Esophagus muscularis mucosa (tissue), 4 donors: Measurements from ENCODE around the gene CSDE1. TPM values are rescaled to one million over a fixed set of nuclear protein-coding genes. Genes with fewer than 3 reads are reported as not detected.

ENCODE experiments used
- DNase-seq: peaks from one replicate; pipeline ENCODE4 v3.0.0-alpha.2; 2017; ENCODE audit errors: extremely low spot score
- H3K27ac ChIP-seq, 4 donors: fragments of 200-600 bp; sonication (generic); replicated peaks in 1 of 4; 1 replicate in 3 of 4; 2 replicates in 1 of 4; pipeline ENCODE4 v1.5.1; 2016 to 2019; ENCODE audit warnings: mild to moderate bottlenecking in 1 of 4
- H3K27me3 ChIP-seq, 4 donors: fragments of 200-600 bp; sonication (generic); one replicate each; pipeline versions ENCODE4 v1.5.1 to v1.6.0; 2016 to 2019
- H3K36me3 ChIP-seq, 4 donors: fragments of 200-600 bp; sonication (generic); one replicate each; pipeline ENCODE4 v1.5.1; 2016 to 2019
- H3K4me1 ChIP-seq, 4 donors: fragments of 200-600 bp; sonication (generic); one replicate each; pipeline ENCODE4 v1.5.1; 2016 to 2019
- H3K4me3 ChIP-seq, 4 donors: fragments of 200-600 bp; sonication (generic); 1 replicate in 2 of 4; 2 replicates in 2 of 4; pipeline ENCODE4 v1.5.1; 2016 to 2019; ENCODE audit warnings: mild to moderate bottlenecking in 4 of 4, moderate library complexity in 1 of 4
- H3K9me3 ChIP-seq, 4 donors: fragments of 200-600 bp; sonication (generic); 1 replicate in 3 of 4; 2 replicates in 1 of 4; pipeline ENCODE4 v1.5.1; 2016 to 2019
- EP300 ChIP-seq: sonication (generic); formaldehyde crosslinking; IDR thresholded peaks from one replicate; pipeline ENCODE4 v1.6.1; 2017; ENCODE audit warnings: antibody characterized with exemption
- POLR2A ChIP-seq: fragments of 450-650 bp; IDR thresholded peaks from one replicate; pipeline ENCODE4 v1.6.1; 2017; ENCODE audit warnings: antibody characterized with exemption, moderate library complexity, mild to moderate bottlenecking, low read depth
- POLR2AphosphoS5 ChIP-seq, 2 donors: sonication (generic); formaldehyde crosslinking; IDR thresholded peaks; one replicate each; pipeline ENCODE4 v1.6.1; 2017; ENCODE audit warnings: antibody characterized with exemption in 2 of 2
- WGBS: methylation state at CpG from one replicate; pipeline ENCODE4 v1.1.5; 2018; 5-methylcytosine and 5-hydroxymethylcytosine counted together
- intact Hi-C: fragments of 100-400 bp; cut with DNase I; formaldehyde crosslinking; loops from one replicate; pipeline ENCODE4 v1.15.1; 2023
- total RNA-seq, 4 donors: library from RNA; depleted of rRNA; stranded (reverse); fragments of >200 nt; gene quantifications; one replicate each; pipeline versions ENCODE4 v1.1.0 to v1.2.1, GENCODE V29; 2016
- TF ChIP-seq, protein P1 (sequence below), 3 experiments: fragments of 200-600 bp in 2 of 3; fragments of 450-650 bp in 1 of 3; sonication (generic) in 2 of 3; IDR thresholded peaks; one replicate each; pipeline ENCODE4 v1.5.1; 2017 to 2019; ENCODE audit warnings: antibody characterized with exemption in 3 of 3, mild to moderate bottlenecking in 2 of 3, moderate library complexity in 1 of 3

Gene CSDE1
- total RNA-seq, 4 donors from 2014 or later = 614 to 1,394 (median 877) TPM

DNA sequence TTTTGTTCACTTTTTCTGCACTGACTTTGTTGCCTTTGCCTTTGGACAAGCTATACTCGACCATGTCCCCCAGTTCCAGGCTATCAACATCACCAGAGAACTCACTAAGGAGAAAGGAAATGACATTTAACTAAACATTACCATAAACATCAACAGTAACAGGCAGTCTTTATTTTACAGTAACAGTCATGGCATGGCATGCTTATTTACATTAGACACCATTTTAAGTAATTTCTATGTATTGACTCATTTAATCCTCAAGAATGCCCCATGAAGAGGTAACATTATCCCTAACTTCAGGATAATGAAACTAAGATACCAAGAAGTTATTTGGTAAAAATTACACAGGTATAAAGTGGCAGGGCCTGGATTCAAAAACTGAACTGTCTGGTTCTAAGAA lies 32.6 kb downstream of the CSDE1 start:
- Histone ChIP-seq H3K4me1 (peaks cover 4 to 18% (median 13%) of the 10 kb centered on the region in 4 donors), H3K27ac (no peak overlapping the region), H3K9me3 (no peaks in the 10 kb centered on the region), H3K27me3 (no peaks in the 10 kb centered on the region), H3K4me3 (no peak overlapping the region), H3K36me3 (peaks cover 59 to 100% (median 98%) of the 10 kb centered on the region in 4 donors)
- TF ChIP-seq, protein P1, sequence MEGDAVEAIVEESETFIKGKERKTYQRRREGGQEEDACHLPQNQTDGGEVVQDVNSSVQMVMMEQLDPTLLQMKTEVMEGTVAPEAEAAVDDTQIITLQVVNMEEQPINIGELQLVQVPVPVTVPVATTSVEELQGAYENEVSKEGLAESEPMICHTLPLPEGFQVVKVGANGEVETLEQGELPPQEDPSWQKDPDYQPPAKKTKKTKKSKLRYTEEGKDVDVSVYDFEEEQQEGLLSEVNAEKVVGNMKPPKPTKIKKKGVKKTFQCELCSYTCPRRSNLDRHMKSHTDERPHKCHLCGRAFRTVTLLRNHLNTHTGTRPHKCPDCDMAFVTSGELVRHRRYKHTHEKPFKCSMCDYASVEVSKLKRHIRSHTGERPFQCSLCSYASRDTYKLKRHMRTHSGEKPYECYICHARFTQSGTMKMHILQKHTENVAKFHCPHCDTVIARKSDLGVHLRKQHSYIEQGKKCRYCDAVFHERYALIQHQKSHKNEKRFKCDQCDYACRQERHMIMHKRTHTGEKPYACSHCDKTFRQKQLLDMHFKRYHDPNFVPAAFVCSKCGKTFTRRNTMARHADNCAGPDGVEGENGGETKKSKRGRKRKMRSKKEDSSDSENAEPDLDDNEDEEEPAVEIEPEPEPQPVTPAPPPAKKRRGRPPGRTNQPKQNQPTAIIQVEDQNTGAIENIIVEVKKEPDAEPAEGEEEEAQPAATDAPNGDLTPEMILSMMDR (IDR thresholded peaks at IDR 0.05) = no peak
- no peak for TF ChIP-seq EP300
- no peak for TF ChIP-seq POLR2AphosphoS5 (IDR thresholded peaks at IDR 0.05)
- TF ChIP-seq POLR2A = no peak
- WGBS = 90% methylated on average over 1 of the region's 1 CpG
- DNase-seq = no peak
- intact Hi-C loops = no loop called here

DNA sequence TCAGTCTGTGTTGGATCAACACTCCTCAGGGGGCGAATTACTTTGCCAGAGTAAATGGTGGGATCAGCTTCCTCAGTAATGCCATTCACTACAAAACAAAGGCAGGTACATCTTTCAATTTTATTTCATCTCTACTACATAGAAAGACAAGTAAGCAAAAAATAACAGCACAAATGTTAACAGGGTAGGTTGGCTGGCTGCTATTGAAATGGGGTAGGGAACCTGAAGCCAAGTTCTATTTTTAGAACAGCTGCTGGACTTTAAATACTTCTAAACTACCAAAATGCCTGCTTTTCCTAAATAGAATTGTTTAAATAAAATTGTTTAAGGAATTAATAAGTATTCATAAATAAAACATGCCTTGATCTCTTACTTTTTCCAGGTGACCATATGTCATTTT lies 33.9 kb downstream of the CSDE1 start:
- intact Hi-C loops = no loop called here
- Histone ChIP-seq H3K27ac (no peak overlapping the region), H3K4me3 (no peak overlapping the region), H3K36me3 (peaks cover 58 to 100% (median 98%) of the 10 kb centered on the region in 4 donors), H3K9me3 (no peaks in the 10 kb centered on the region), H3K27me3 (no peaks in the 10 kb centered on the region), H3K4me1 (peaks cover 4 to 11% (median 11%) of the 10 kb centered on the region in 4 donors)
- no peak for DNase-seq
- no peak for TF ChIP-seq POLR2AphosphoS5 (IDR thresholded peaks at IDR 0.05)
- 86% methylated on average over 1 of the region's 1 CpG for WGBS

- 0% methylated on average over 1 of the region's 1 CpG for WGBS
Measured at GRCh38 chr1:114723457-114723856, 34.3 kb downstream of the CSDE1 start.

DNA sequence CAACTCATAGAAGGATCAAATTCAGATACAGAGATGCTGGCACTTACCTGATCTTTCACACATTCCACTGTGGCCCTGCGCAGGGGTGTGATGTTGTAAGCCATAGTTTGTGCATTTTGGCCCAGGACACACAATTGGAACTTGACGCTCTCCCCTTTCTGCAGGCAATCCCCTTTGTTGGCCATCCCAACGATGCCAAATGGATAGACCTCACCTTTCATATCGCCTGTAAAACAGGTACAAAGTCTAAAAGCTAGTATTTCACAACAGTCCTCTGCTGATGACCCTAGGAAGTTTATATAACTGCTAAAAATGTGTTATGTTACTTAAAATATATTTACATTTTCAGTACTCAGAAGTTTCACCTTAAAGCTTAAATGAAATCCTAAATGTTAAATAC lies 37.3 kb downstream of the CSDE1 start:
- Histone ChIP-seq H3K27ac (no peak overlapping the region), H3K4me1 (peaks cover 9 to 24% (median 19%) of the 10 kb centered on the region in 4 donors), H3K4me3 (no peak overlapping the region), H3K27me3 (no peaks in the 10 kb centered on the region), H3K9me3 (no peaks in the 10 kb centered on the region), H3K36me3 (peaks cover 67 to 85% (median 80%) of the 10 kb centered on the region in 4 donors)
- DNase-seq = no peak
- TF ChIP-seq POLR2A (no peak), POLR2AphosphoS5 (IDR thresholded peaks at IDR 0.05) (no peak), EP300 (no peak)
- TF ChIP-seq, protein P1 (IDR thresholded peaks at IDR 0.05) = no peak
- 88% methylated on average over 4 of the region's 4 CpGs for WGBS
- intact Hi-C loops = no loop called here

More at GRCh38 chr1:114723457-114723856, 34.3 kb downstream of the CSDE1 start:
- H3K9me3 ChIP-seq = no peaks in the 10 kb centered on the region
- peaks cover 58 to 100% (median 98%) of the 10 kb centered on the region in 4 donors for H3K36me3 ChIP-seq
- no peak overlapping the region for H3K27ac ChIP-seq
- H3K4me1 ChIP-seq = peaks cover 4 to 11% (median 11%) of the 10 kb centered on the region in 4 donors
- no peak for DNase-seq
- TF ChIP-seq, protein P1 (IDR thresholded peaks at IDR 0.05) = no peak
- TF ChIP-seq POLR2A (no peak), POLR2AphosphoS5 (IDR thresholded peaks at IDR 0.05) (no peak), EP300 (no peak)
- H3K27me3 ChIP-seq = no peaks in the 10 kb centered on the region
- intact Hi-C loops = no loop called here
- H3K4me3 ChIP-seq = no peak overlapping the region

DNA sequence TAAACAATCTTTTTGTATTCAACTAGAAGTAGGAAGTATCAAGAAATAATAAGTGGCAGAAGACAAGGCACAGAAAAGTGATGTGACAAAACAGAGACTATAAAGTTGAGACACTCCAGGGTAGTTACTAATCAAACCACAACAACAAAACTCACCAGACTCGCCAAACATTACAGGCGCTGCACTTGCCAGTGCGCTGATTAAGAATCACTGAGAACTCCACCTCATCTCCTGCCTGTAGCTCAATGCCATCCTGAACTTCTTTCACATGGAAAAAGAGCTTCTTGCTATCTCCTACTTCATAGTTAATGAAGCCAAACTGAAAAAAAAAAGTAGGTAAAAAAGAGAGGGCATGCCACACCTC lies 38.4 kb downstream of the CSDE1 start:
- no peaks in the 10 kb centered on the region for H3K27me3 ChIP-seq
- TF ChIP-seq EP300 (no peak), POLR2AphosphoS5 (IDR thresholded peaks at IDR 0.05) (no peak), POLR2A (no peak)
- 92% methylated on average over 3 of the region's 3 CpGs for WGBS
- no peak for DNase-seq
- intact Hi-C loops = loop anchor here (5.0 kb wide), 3 partner anchors 38 to 207 kb away; partner anchors contain the start of genes BCAS2, CSDE1 and TRIM33
- H3K9me3 ChIP-seq = no peaks in the 10 kb centered on the region
- H3K36me3 ChIP-seq = peaks cover 60 to 74% (median 70%) of the 10 kb centered on the region in 4 donors
- H3K4me3 ChIP-seq = no peak overlapping the region
- peaks cover 18 to 31% (median 27%) of the 10 kb centered on the region in 4 donors for H3K4me1 ChIP-seq
- H3K27ac ChIP-seq = no peak overlapping the region
